Fibroblast of mammary gland (primary cell): ENCODE data around the gene CSAD.
A peak's percentile ranks its signal among the peaks of the same experiment; 100 is the strongest.

ENCODE experiments used
- DNase-seq: peaks from one replicate; pipeline ENCODE4 v3.0.0-alpha.2; 2010; ENCODE audit warnings: low read depth
- H3K4me3 ChIP-seq: 2 replicates; pipeline ENCODE4 v1.5.1; 2011; ENCODE audit warnings: low read depth, mild to moderate bottlenecking, low read length, moderate library complexity; ENCODE audit not compliant: control insufficient read depth
- TF ChIP-seq, protein P1 (sequence below): conservative IDR thresholded peaks from 2 replicates; pipeline ENCODE4 v1.5.1; 2011; ENCODE audit warnings: low read depth, low read length, inconsistent platforms; ENCODE audit not compliant: control insufficient read depth, insufficient read depth

CSAD gene

DNA sequence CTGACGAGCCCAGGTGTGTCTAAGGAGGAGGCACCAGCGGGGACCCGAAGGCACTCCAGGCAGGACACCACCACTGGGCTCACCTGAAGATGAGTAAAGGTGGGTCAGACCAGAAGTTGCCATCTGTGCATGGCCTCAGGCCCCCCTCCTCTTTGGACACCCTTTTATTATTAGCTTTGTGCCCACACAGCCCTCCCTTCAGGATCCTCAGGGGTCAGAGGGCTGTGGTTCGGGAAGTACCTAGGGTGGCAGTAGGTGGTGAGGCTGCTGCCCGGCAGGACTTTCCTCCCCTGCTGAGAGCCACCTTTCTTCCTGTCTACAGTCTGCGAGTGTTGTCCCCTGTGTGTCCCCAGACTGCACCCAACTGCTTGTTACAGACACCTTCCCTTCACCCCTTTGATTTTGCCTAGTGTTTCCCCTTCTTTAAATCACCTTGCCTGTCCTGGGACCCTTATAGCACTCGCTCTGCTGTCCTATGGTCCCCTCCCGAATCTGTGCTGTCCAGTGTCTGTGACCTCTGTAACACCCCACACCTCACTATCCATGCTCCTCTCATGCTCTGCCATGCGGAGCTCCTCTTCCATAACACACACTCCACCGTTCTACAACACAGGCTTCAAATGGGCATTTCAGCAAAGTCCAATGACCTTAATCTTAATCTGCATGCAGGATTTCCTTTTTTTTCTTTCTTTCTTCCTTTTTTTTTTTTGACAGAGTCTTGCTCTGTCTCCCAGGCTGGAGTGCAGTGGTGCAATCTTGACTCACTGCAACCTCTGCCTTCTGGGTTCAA is 51.8 kb downstream of the CSAD start:
- H3K4me3 ChIP-seq: no peak overlapping the region
- DNase-seq: no peak
- TF ChIP-seq, protein P1, sequence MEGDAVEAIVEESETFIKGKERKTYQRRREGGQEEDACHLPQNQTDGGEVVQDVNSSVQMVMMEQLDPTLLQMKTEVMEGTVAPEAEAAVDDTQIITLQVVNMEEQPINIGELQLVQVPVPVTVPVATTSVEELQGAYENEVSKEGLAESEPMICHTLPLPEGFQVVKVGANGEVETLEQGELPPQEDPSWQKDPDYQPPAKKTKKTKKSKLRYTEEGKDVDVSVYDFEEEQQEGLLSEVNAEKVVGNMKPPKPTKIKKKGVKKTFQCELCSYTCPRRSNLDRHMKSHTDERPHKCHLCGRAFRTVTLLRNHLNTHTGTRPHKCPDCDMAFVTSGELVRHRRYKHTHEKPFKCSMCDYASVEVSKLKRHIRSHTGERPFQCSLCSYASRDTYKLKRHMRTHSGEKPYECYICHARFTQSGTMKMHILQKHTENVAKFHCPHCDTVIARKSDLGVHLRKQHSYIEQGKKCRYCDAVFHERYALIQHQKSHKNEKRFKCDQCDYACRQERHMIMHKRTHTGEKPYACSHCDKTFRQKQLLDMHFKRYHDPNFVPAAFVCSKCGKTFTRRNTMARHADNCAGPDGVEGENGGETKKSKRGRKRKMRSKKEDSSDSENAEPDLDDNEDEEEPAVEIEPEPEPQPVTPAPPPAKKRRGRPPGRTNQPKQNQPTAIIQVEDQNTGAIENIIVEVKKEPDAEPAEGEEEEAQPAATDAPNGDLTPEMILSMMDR: no peak

DNA sequence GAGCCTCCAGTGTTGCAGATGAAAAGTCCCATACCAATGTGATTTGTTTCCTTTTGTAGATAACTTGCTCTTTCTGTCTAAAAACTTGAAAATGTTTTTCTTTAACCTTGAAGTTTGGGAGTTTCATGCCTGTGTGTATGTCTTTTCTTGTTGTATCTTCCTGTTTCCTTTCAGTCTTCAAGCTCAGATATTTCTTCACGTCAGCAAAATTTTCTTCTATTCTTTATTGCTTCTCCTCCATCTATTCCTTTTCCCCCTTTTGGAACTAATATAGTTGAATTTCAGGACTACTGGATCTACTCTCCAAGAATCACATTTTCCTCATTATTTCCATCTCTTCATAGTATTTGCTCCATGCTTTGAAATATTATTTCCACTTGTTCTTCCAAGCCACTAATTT is 53.6 kb downstream of the CSAD start:
- TF ChIP-seq, protein P1: no peak
- no peak overlapping the region for H3K4me3 ChIP-seq
- DNase-seq: no peak

DNA sequence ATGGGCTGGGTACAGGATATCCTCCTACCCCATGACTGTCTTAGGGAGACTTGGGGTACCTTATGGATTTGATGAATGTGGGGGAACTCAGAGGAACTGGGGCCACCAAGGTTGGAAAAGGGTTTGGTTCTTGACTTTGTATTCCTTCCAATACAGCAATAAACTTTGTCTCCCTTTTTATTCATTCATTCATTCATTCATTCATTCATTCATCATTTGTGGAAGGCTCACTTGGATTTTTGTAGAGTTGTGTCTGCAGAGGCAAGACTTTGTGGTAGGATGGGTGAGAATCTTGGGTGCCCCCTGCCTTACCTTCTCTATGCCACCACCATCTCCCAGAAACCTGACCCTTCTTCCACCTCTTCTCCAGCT is 56.4 kb downstream of the CSAD start:
- TF ChIP-seq, protein P1: no peak
- no peak for DNase-seq
- H3K4me3 ChIP-seq: no peak overlapping the region

DNA sequence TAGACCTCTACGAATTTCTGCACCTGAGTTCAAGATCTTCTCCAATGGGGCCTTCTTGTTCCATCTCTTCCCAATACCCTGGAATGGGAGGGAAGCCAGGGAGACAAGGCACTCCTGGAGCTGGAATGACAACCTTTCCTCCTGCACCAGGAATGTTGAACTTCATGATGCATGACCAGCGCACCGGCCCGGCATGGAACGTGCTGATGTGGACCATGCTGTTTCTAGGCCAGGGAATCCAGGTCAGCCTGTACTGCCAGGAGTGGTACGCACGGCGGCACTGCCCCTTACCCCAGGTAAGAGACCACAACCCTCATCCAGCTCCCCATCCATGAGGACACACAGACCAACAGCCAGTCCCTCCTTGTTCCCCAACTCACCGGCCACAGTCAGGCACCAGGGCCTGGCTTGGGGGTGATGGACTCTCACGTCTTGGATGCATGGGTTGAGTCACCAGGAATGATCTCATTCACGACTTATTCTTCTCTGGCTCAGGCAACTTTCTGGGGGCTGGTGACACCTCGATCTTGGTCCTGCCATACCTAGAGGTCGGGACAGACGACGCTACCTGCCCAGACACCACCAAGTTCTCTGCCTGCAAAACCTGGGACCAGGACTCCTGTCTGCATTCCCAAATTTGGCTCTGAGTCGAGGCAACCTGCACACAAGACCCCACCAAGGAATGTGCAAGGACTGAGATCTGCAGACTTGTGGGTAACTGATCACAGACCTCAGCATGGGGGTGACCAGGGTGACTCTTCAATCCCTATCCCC is 57.0 kb downstream of the CSAD start:
- TF ChIP-seq, protein P1: no peak
- peak; percentile 63 for DNase-seq
- H3K4me3 ChIP-seq: no peak overlapping the region

DNA sequence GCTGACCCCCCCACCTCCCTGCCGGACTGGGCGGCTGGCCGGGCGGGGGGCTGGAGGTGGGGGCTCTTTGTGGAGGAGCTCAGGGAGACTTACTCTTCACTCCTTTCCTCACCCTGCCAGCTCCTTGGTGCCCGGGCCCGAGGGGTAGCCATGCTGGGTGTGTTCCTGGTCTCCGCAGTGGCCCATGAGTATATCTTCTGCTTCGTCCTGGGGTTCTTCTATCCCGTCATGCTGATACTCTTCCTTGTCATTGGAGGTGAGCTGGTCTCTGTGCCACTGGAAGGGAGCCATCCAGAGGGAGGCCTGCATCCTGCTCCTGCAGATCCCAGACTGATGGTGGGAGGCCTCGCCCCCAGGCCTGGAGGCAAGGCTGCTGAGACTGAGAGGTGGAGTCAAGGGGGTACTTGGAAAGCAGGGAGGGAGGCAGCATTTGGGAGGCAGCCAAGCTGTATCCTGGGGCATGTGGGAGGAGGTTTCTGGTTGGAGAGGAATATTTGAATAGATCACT is 57.7 kb downstream of the CSAD start:
- peak; percentile 38 for DNase-seq
- TF ChIP-seq, protein P1: no peak

DNA sequence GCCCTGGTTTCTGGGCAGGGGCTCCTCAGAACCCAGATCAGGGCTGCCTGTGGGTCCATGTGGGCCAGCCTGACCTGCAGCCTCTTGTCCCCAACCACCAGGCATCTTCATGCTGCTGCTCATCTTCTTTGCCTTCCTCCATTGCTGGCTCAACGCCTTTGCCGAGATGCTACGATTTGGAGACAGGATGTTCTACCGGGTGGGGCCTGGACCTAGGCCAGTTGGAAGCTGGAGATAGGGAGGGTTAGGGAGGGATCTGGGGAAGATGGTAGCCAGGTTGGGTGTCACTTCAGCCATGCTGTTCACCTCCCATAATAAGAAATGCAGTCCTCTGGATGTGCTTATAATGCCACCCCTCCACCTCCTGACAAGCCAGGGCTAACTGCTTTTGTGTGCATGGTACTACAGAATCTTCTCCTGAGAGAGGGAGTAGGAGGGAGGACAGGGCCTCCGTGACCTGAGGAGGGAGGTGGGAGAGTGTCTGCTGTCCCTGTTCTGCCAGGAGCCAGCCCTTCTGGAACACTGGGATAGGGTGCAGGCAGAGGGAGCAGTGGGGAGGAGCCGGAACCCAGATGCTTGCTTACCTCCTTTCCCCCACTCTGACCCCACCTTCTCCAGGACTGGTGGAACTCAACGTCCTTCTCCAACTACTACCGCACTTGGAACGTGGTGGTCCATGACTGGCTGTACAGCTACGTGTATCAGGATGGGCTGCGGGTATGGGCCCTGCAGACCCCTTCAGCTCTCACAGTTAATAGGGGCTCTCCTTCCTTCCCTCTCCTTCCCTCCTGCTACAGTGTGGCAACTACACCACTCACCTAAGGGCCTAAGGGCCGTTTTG is 59.8 kb downstream of the CSAD start:
- no peak for DNase-seq
- TF ChIP-seq, protein P1: no peak
- no peak overlapping the region for H3K4me3 ChIP-seq

More for the DNA sequence above, 57.7 kb downstream of the CSAD start:
- no peak overlapping the region for H3K4me3 ChIP-seq
